HEK293 (cell line): ENCODE data around the gene SMIM5.
"Not testable (repeated sequence)": the region's sequence is repeated elsewhere in the genome, so short reads cannot be mapped to it uniquely, and the experiment has no call there.

Source experiments
- CTCF ChIA-PET: fragments of 350-600 bp; formaldehyde crosslinking; extraction: SDS; loops from one replicate; lab custom pipeline; 2021; ENCODE audit warnings: antibody characterized with exemption; lab: Yijun Ruan, JAX
- POLR2A ChIA-PET: fragments of 300-600 bp; formaldehyde crosslinking; extraction: SDS; loops from one replicate; lab custom pipeline; 2020; ENCODE audit warnings: antibody characterized with exemption, inconsistent platforms; lab: Yijun Ruan, JAX
- H3K27ac ChIP-seq: fragments of 200-500 bp; sonication (Bioruptor generic); 2 replicates; pipeline ENCODE4 v1.5.1; 2014; ENCODE audit warnings: low read depth, low read length, control low read depth, inconsistent platforms; ENCODE audit errors: extremely low read depth
- H3K36me3 ChIP-seq, 2 experiments: fragments of 200-500 bp in 1 of 2; sonication (Bioruptor generic) in 1 of 2; 1 replicate in 1 of 2; 2 replicates in 1 of 2; pipeline ENCODE4 v1.5.1; 2014 to 2017; ENCODE audit warnings: inconsistent platforms in 2 of 2, low read length in 2 of 2; ENCODE audit not compliant: control insufficient read depth in 2 of 2, insufficient read depth in 1 of 2
- H3K4me1 ChIP-seq: fragments of 200-500 bp; sonication (Bioruptor generic); 2 replicates; pipeline ENCODE4 v1.5.1; 2014; ENCODE audit warnings: mild to moderate bottlenecking, low read length, inconsistent platforms; ENCODE audit not compliant: control insufficient read depth, insufficient read depth
- H3K4me3 ChIP-seq: 2 replicates; pipeline ENCODE4 v1.5.1; 2011; ENCODE audit warnings: low read depth, mild to moderate bottlenecking, control low read depth, low read length, moderate library complexity
- H3K9me3 ChIP-seq: fragments of 200-500 bp; sonication (Bioruptor generic); 2 replicates; pipeline ENCODE4 v1.5.1; 2014; ENCODE audit warnings: low read depth, low read length, inconsistent platforms; ENCODE audit not compliant: control insufficient read depth, insufficient read depth
- KLF1 ChIP-seq: fragments of 450-650 bp; formaldehyde crosslinking; IDR thresholded peaks from 2 replicates; pipeline ENCODE4 v1.5.1; 2016; ENCODE audit warnings: missing biosample characterization, missing genetic modification characterization
- KLF9 ChIP-seq: fragments of 450-650 bp; formaldehyde crosslinking; IDR thresholded peaks from 2 replicates; pipeline ENCODE4 v1.5.1; 2016; ENCODE audit warnings: missing biosample characterization, missing genetic modification characterization, low read depth
- MEIS1 ChIP-seq: sonication (generic); formaldehyde crosslinking; IDR thresholded peaks from 2 replicates; pipeline ENCODE4 v1.8.1; 2022; ENCODE audit warnings: missing genetic modification reagents, mild to moderate bottlenecking, borderline replicate concordance
- MZF1 ChIP-seq: fragments of 450-650 bp; formaldehyde crosslinking; IDR thresholded peaks from 2 replicates; pipeline ENCODE4 v1.5.1; 2017; ENCODE audit warnings: missing biosample characterization, missing genetic modification characterization, borderline replicate concordance
- SCRT1 ChIP-seq: fragments of 450-650 bp; formaldehyde crosslinking; IDR thresholded peaks from 2 replicates; pipeline ENCODE4 v1.5.1; 2016; ENCODE audit warnings: missing biosample characterization, missing genetic modification characterization, borderline replicate concordance
- SCRT2 ChIP-seq: fragments of 450-650 bp; formaldehyde crosslinking; IDR thresholded peaks from 2 replicates; pipeline ENCODE4 v1.5.1; 2016; ENCODE audit warnings: missing biosample characterization, missing genetic modification characterization
- ZNF302 ChIP-seq: fragments of 450-650 bp; formaldehyde crosslinking; IDR thresholded peaks from 2 replicates; pipeline ENCODE4 v1.5.1; 2016; ENCODE audit warnings: missing biosample characterization, missing genetic modification characterization, low read depth
- ZNF394 ChIP-seq: fragments of 450-650 bp; formaldehyde crosslinking; IDR thresholded peaks from 2 replicates; pipeline ENCODE4 v1.5.1; 2016; ENCODE audit warnings: missing biosample characterization, missing genetic modification characterization, mild to moderate bottlenecking, moderate library complexity, borderline replicate concordance
- ZNF433 ChIP-seq: fragments of 450-650 bp; formaldehyde crosslinking; IDR thresholded peaks from 2 replicates; pipeline ENCODE4 v1.5.1; 2016; ENCODE audit warnings: missing biosample characterization, missing genetic modification characterization, low read depth
- ZNF560 ChIP-seq: fragments of 450-650 bp; formaldehyde crosslinking; IDR thresholded peaks from 2 replicates; pipeline ENCODE4 v1.5.1; 2017; ENCODE audit warnings: missing biosample characterization, missing genetic modification characterization, borderline replicate concordance
- ZNF610 ChIP-seq: fragments of 450-650 bp; formaldehyde crosslinking; IDR thresholded peaks from 2 replicates; pipeline ENCODE4 v1.5.1; 2016; ENCODE audit warnings: missing biosample characterization, missing genetic modification characterization, borderline replicate concordance
- ZNF664 ChIP-seq: fragments of 450-650 bp; formaldehyde crosslinking; IDR thresholded peaks from 2 replicates; pipeline ENCODE4 v1.5.1; 2016; ENCODE audit warnings: missing biosample characterization, missing genetic modification characterization
- ZXDB ChIP-seq: fragments of 450-650 bp; formaldehyde crosslinking; IDR thresholded peaks from 2 replicates; pipeline ENCODE4 v1.5.1; 2016; ENCODE audit warnings: missing biosample characterization, missing genetic modification characterization
- TF ChIP-seq, protein P1 (sequence below): fragments of 450-650 bp; formaldehyde crosslinking; IDR thresholded peaks from 2 replicates; pipeline ENCODE4 v1.5.1; 2016; ENCODE audit warnings: missing biosample characterization, missing genetic modification characterization
- TF ChIP-seq, protein P2 (sequence below): fragments of 450-650 bp; formaldehyde crosslinking; IDR thresholded peaks from 2 replicates; pipeline ENCODE4 v1.5.1; 2016; ENCODE audit warnings: missing biosample characterization, missing genetic modification characterization
- TF ChIP-seq, protein P3 (sequence below): fragments of 450-650 bp; formaldehyde crosslinking; IDR thresholded peaks from 2 replicates; pipeline ENCODE4 v1.5.1; 2016; ENCODE audit warnings: missing biosample characterization, missing genetic modification characterization
- TF ChIP-seq, protein P4 (sequence below): fragments of 450-650 bp; formaldehyde crosslinking; IDR thresholded peaks from 2 replicates; pipeline ENCODE4 v1.5.1; 2017; ENCODE audit warnings: missing biosample characterization, missing genetic modification characterization

Gene SMIM5

DNA sequence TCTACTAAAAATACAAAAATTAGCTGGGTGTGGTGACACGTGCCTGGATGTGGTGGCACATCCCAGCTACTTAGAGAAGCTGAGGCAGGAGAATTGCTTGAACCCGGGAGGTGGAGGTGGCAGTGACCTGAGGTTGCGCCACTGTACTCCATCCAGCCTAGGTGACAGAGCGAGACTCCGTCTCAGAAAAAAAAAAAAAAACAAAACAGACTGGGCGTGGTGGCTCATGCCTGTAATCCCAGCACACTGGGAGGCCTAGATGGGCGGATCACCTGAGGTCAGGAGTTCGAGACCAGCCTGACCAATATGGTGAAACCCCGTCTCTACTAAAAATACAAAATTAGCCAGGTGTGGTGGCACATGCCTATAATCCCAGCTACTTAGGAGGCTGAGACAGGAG, 39.8 kb upstream of the SMIM5 start:
- H3K27ac ChIP-seq, result not testable (repeated sequence)
- POLR2A ChIA-PET, result interaction anchor here (0.6 kb wide), 1 partner anchor 38 kb away, joined by 6 read pairs; no protein-coding TSS in a partner anchor

DNA sequence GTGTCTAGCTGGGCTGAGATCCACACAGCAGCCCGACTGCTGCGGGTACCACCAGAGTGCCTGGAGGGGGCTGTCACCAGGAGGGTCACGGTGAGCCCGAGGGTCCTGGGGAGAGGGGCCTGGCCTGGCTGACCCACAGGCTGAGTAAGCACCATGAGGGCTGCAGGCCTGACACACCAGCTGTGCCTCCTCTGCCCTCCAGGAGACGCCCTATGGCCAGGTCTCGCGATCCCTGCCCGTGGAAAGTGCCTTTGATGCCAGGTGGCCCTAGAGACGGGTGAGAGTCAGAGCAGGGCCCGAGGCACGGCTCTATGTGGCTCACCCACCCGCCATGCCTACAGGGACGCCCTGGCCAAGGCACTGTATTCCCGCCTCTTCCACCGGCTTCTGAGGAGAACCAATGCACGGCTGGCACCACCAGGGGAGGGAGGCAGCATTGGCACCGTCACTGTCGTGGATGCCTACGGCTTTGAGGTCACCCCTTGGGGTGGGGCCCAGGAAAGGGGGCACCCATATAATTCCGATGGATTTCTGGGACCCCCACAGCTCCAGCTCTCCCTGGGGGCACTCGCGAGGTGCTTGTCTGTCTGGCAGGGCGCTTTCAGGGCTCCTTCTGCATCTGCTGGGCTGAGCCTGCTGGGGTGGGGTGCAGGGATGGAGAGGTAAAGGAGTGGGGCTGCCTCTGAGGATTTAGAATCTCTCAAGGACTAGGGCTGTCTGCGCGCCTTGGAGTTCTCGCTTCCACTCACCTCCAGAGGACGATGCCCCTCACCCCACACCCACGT, 38.5 kb upstream of the SMIM5 start:
- TF ChIP-seq ZNF610 (tag by site-specific recombination), result no peak
- no peak for TF ChIP-seq SCRT1 (tag by site-specific recombination)
- no peak for TF ChIP-seq ZNF560 (tag by site-specific recombination)
- no peak for TF ChIP-seq ZNF394 (tag by site-specific recombination)
- no peak for TF ChIP-seq MEIS1 (CRISPR knock-in tag)
- TF ChIP-seq, protein P1, sequence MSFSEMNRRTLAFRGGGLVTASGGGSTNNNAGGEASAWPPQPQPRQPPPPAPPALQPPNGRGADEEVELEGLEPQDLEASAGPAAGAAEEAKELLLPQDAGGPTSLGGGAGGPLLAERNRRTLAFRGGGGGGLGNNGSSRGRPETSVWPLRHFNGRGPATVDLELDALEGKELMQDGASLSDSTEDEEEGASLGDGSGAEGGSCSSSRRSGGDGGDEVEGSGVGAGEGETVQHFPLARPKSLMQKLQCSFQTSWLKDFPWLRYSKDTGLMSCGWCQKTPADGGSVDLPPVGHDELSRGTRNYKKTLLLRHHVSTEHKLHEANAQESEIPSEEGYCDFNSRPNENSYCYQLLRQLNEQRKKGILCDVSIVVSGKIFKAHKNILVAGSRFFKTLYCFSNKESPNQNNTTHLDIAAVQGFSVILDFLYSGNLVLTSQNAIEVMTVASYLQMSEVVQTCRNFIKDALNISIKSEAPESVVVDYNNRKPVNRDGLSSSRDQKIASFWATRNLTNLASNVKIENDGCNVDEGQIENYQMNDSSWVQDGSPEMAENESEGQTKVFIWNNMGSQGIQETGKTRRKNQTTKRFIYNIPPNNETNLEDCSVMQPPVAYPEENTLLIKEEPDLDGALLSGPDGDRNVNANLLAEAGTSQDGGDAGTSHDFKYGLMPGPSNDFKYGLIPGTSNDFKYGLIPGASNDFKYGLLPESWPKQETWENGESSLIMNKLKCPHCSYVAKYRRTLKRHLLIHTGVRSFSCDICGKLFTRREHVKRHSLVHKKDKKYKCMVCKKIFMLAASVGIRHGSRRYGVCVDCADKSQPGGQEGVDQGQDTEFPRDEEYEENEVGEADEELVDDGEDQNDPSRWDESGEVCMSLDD, result no peak
- TF ChIP-seq ZNF664 (tag by site-specific recombination), result no peak
- TF ChIP-seq, protein P2, sequence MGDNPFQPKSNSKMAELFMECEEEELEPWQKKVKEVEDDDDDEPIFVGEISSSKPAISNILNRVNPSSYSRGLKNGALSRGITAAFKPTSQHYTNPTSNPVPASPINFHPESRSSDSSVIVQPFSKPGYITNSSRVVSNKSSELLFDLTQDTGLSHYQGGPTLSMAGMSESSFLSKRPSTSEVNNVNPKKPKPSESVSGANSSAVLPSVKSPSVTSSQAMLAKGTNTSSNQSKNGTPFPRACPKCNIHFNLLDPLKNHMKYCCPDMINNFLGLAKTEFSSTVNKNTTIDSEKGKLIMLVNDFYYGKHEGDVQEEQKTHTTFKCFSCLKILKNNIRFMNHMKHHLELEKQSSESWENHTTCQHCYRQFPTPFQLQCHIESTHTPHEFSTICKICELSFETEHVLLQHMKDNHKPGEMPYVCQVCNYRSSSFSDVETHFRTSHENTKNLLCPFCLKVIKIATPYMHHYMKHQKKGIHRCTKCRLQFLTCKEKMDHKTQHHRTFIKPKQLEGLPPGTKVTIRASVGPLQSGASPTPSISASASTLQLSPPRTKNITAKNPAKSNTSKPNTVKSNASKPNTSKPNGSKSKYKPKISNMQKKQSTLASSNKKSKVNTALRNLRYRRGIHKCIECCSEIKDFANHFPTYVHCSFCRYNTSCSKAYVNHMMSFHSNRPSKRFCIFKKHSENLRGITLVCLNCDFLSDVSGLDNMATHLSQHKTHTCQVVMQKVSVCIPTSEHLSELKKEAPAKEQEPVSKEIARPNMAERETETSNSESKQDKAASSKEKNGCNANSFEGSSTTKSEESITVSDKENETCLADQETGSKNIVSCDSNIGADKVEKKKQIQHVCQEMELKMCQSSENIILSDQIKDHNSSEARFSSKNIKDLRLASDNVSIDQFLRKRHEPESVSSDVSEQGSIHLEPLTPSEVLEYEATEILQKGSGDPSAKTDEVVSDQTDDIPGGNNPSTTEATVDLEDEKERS (tag by site-specific recombination), result no peak
- TF ChIP-seq KLF9 (tag by site-specific recombination), result no peak
- TF ChIP-seq ZNF433 (tag by site-specific recombination), result no peak
- TF ChIP-seq, protein P3, sequence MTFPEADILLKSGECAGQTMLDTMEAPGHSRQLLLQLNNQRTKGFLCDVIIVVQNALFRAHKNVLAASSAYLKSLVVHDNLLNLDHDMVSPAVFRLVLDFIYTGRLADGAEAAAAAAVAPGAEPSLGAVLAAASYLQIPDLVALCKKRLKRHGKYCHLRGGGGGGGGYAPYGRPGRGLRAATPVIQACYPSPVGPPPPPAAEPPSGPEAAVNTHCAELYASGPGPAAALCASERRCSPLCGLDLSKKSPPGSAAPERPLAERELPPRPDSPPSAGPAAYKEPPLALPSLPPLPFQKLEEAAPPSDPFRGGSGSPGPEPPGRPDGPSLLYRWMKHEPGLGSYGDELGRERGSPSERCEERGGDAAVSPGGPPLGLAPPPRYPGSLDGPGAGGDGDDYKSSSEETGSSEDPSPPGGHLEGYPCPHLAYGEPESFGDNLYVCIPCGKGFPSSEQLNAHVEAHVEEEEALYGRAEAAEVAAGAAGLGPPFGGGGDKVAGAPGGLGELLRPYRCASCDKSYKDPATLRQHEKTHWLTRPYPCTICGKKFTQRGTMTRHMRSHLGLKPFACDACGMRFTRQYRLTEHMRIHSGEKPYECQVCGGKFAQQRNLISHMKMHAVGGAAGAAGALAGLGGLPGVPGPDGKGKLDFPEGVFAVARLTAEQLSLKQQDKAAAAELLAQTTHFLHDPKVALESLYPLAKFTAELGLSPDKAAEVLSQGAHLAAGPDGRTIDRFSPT (tag by site-specific recombination), result no peak
- TF ChIP-seq, protein P4, sequence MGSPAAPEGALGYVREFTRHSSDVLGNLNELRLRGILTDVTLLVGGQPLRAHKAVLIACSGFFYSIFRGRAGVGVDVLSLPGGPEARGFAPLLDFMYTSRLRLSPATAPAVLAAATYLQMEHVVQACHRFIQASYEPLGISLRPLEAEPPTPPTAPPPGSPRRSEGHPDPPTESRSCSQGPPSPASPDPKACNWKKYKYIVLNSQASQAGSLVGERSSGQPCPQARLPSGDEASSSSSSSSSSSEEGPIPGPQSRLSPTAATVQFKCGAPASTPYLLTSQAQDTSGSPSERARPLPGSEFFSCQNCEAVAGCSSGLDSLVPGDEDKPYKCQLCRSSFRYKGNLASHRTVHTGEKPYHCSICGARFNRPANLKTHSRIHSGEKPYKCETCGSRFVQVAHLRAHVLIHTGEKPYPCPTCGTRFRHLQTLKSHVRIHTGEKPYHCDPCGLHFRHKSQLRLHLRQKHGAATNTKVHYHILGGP (tag by site-specific recombination), result no peak
- no peak for TF ChIP-seq ZXDB (tag by site-specific recombination)
- no peak for TF ChIP-seq SCRT2 (tag by site-specific recombination)
- no peak for TF ChIP-seq MZF1 (tag by site-specific recombination)
- TF ChIP-seq ZNF302 (tag by site-specific recombination), result no peak
- ChIA-PET POLR2A (no interaction called here), CTCF (interaction anchor here (0.7 to 1.3 kb wide), 3 partner anchors 12 to 153 kb away, joined by 3 to 5 read pairs (median 3); no protein-coding TSS in a partner anchor)
- no peak overlapping the region for H3K4me3 ChIP-seq
- no peaks in the 10 kb centered on the region for H3K4me1 ChIP-seq
- H3K27ac ChIP-seq, result no peak overlapping the region
- H3K9me3 ChIP-seq, result no peaks in the 10 kb centered on the region
- H3K36me3 ChIP-seq, result no peaks in the 10 kb centered on the region

More for the DNA sequence above, 39.8 kb upstream of the SMIM5 start:
- peak; percentile 60 for TF ChIP-seq KLF1 (tag by site-specific recombination)
- H3K36me3 ChIP-seq, H3K9me3 ChIP-seq, H3K4me1 ChIP-seq, H3K4me3 ChIP-seq: not testable (repeated sequence)
- CTCF ChIA-PET, result interaction anchor here (0.6 to 5.1 kb wide), 7 partner anchors 8 to 157 kb away, joined by 3 to 58 read pairs (median 5); partner anchors contain the start of gene SMIM5
